DND-41 (cell line): ENCODE measurements around the gene CTSD.

ENCODE experiments used
- ATAC-seq: fragments of 200-7000 bp; cut with Tn5 transposase; 3 replicates; pipeline ENCODE4 v1.9.1; 2021; ENCODE audit warnings: low read depth; ENCODE audit not compliant: insufficient read depth
- DNase-seq: peaks from one replicate; pipeline ENCODE4 v3.0.0-alpha.2; 2020
- H2AFZ ChIP-seq: 2 replicates; pipeline ENCODE4 v1.6.0; 2012; ENCODE audit warnings: low read depth, low read length
- H3K27ac ChIP-seq: 2 replicates; pipeline ENCODE4 v1.5.1; 2012; ENCODE audit warnings: low read length, inconsistent platforms
- H3K27me3 ChIP-seq: fragments of 200-600 bp; sonication (generic); 2 replicates; pipeline ENCODE4 v1.6.0; 2012; ENCODE audit warnings: low read length, mild to moderate bottlenecking, inconsistent platforms; ENCODE audit not compliant: insufficient read depth, poor library complexity
- H3K36me3 ChIP-seq: 2 replicates; pipeline ENCODE4 v1.5.1; 2012; ENCODE audit warnings: low read length, inconsistent platforms; ENCODE audit not compliant: insufficient read depth
- H3K4me1 ChIP-seq: 2 replicates; pipeline ENCODE4 v1.5.1; 2012; ENCODE audit warnings: mild to moderate bottlenecking, low read length; ENCODE audit not compliant: insufficient read depth
- H3K4me2 ChIP-seq: 2 replicates; pipeline ENCODE4 v1.6.0; 2012; ENCODE audit warnings: mild to moderate bottlenecking, moderate library complexity, low read length, inconsistent platforms; ENCODE audit not compliant: insufficient read depth
- H3K4me3 ChIP-seq, 2 experiments: fragments of 200-600 bp in 1 of 2; shearing (Covaris generic) in 1 of 2; 2 replicates each; pipeline ENCODE4 v1.5.1; 2012 to 2016; ENCODE audit warnings: inconsistent platforms in 2 of 2, low read length in 2 of 2, mild to moderate bottlenecking in 2 of 2, low read depth in 1 of 2, moderate library complexity in 1 of 2
- H3K79me2 ChIP-seq: 2 replicates; pipeline ENCODE4 v1.6.0; 2012; ENCODE audit warnings: low read length, inconsistent platforms; ENCODE audit not compliant: insufficient read depth
- H3K9ac ChIP-seq: 2 replicates; pipeline ENCODE4 v1.6.0; 2012; ENCODE audit warnings: low read depth, mild to moderate bottlenecking, inconsistent platforms, low read length, moderate library complexity
- H3K9me3 ChIP-seq: 2 replicates; pipeline ENCODE4 v1.5.1; 2012; ENCODE audit warnings: low read length, moderate library complexity, mild to moderate bottlenecking, inconsistent platforms; ENCODE audit not compliant: insufficient read depth, severe bottlenecking
- H4K20me1 ChIP-seq: 2 replicates; pipeline ENCODE4 v1.6.0; 2012; ENCODE audit warnings: low read length; ENCODE audit not compliant: insufficient read depth
- EZH2 ChIP-seq: IDR thresholded peaks from 3 replicates; pipeline ENCODE4 v1.6.1; 2012; ENCODE audit warnings: borderline replicate concordance, low read depth, mild to moderate bottlenecking, moderate library complexity, low read length, inconsistent platforms; ENCODE audit not compliant: severe bottlenecking
- TF ChIP-seq, protein P1 (sequence below): IDR thresholded peaks from 2 replicates; pipeline ENCODE4 v1.5.1; 2012; ENCODE audit warnings: borderline replicate concordance, low read length, moderate library complexity, mild to moderate bottlenecking; ENCODE audit not compliant: poor library complexity, severe bottlenecking; ENCODE audit errors: extremely low read depth

CTSD gene

DNA sequence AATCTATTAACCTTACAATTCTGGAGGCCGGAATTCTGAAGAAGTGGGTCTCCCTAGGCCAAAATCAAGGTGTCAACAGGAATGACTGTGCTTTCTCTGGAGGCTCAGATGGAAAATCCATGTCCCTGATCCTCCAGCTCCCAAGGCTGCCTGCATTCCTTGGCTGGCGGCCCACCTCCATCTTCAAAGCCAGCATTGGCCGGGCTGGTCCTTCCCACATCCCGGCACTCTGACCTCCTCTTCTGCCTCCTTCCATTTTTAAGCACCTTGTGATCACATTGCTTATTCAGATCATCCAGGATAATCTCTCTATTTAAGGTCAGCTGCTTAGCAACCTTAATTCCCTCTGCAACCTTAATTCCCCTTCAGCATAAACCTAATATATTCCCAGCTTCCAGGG, 22.7 kb upstream of the CTSD start:
- no peaks in the 10 kb centered on the region for H4K20me1 ChIP-seq
- ATAC-seq (no peak), DNase-seq (no peak)
- no peaks in the 10 kb centered on the region for H3K4me1 ChIP-seq
- no peaks in the 10 kb centered on the region for H3K9me3 ChIP-seq
- H2AFZ ChIP-seq: no peak overlapping the region
- no peaks in the 10 kb centered on the region for H3K36me3 ChIP-seq
- H3K9ac ChIP-seq: no peak overlapping the region
- H3K27me3 ChIP-seq: no peaks in the 10 kb centered on the region
- no peak overlapping the region for H3K4me2 ChIP-seq
- no peaks in the 10 kb centered on the region for H3K79me2 ChIP-seq
- TF ChIP-seq, protein P1, sequence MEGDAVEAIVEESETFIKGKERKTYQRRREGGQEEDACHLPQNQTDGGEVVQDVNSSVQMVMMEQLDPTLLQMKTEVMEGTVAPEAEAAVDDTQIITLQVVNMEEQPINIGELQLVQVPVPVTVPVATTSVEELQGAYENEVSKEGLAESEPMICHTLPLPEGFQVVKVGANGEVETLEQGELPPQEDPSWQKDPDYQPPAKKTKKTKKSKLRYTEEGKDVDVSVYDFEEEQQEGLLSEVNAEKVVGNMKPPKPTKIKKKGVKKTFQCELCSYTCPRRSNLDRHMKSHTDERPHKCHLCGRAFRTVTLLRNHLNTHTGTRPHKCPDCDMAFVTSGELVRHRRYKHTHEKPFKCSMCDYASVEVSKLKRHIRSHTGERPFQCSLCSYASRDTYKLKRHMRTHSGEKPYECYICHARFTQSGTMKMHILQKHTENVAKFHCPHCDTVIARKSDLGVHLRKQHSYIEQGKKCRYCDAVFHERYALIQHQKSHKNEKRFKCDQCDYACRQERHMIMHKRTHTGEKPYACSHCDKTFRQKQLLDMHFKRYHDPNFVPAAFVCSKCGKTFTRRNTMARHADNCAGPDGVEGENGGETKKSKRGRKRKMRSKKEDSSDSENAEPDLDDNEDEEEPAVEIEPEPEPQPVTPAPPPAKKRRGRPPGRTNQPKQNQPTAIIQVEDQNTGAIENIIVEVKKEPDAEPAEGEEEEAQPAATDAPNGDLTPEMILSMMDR: no peak
- TF ChIP-seq EZH2: no peak
- H3K4me3 ChIP-seq: no peak overlapping the region
- H3K27ac ChIP-seq: no peak overlapping the region

DNA sequence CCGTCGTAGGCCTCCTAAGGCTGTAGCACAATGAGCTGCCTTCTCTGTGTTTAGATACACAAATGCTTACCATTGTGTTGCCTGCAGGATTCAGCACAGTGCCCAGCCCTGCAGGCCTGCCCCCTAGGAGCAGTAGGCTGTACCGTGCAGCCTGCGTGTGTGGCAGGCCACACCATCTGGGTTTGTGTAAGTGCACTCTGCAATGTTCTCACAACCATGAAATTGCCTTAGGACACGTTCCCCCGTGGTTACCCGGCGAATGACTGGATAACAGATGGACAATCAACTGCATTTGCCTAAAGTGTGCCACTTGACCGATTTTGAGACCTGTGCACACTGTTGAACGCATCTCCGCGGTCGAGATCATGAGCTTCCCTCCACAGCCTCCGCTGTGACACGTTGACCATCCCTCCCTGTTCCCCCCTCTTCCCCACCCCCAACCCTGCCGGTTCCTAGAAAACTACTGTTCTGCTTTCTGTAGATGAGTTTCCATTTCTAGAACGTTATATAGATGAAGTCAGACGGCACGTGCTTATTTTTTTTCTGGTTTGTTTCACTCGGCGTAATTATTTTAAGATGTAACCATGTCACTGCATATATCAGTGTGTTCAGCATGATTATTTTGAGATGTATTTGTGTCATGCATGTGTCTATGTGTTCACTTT, 22.2 kb upstream of the CTSD start:
- DNase-seq: no peak
- no peak overlapping the region for H3K9ac ChIP-seq
- no peak for ATAC-seq
- H3K27ac ChIP-seq: no peak overlapping the region
- no peak overlapping the region for H3K4me2 ChIP-seq
- no peaks in the 10 kb centered on the region for H3K9me3 ChIP-seq
- H3K79me2 ChIP-seq: no peaks in the 10 kb centered on the region
- H2AFZ ChIP-seq: no peak overlapping the region
- no peaks in the 10 kb centered on the region for H3K27me3 ChIP-seq
- H3K4me3 ChIP-seq: no peak overlapping the region
- no peaks in the 10 kb centered on the region for H3K4me1 ChIP-seq
- H3K36me3 ChIP-seq: no peaks in the 10 kb centered on the region
- TF ChIP-seq, protein P1: no peak
- TF ChIP-seq EZH2: no peak
- no peaks in the 10 kb centered on the region for H4K20me1 ChIP-seq

DNA sequence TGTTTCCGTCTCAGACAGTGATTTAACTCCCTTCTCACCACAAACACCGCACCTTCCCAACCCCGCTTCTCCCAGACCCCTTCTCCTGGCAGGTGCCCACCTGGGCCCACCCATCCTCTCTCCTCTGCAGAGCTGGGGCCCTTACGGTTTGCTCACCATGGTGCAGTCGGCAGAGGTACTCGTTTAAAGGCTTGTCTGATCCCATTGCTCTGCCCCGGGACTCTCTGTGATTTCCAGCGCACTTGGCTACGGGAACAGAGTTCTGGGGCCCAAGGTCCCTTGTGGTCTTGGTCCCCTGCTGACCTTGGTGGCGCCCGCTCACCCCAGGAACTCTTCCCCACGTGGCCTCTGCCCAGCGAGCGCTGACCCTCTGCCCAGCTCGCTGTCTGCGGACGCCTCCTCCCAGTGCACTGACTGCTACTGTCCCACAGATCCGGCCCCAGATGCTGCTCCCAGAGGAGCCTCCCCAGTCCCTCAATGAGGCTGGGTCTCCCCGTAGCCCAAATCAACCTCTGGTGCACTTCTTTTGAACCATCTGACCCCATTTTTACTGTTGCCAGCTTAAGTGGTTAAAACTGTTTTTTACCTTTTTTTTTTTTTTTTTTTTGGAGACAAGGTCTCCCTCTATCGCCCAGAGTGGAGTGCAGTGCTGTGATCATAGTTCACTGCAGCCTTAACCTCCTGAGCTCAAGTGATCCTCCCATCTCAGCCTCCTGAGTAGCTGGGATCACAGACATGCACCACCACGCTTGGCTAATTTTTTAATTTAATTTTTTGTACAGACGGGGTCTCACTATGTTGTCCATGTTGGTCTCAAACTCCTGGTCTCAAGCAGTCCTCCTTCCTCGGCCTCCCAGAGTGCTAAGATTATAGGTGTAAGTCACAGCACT, 21.3 kb upstream of the CTSD start:
- no peak overlapping the region for H3K9ac ChIP-seq
- no peaks in the 10 kb centered on the region for H3K27me3 ChIP-seq
- H4K20me1 ChIP-seq: no peaks in the 10 kb centered on the region
- no peak overlapping the region for H3K4me3 ChIP-seq
- H3K4me1 ChIP-seq: no peaks in the 10 kb centered on the region
- no peaks in the 10 kb centered on the region for H3K9me3 ChIP-seq
- H2AFZ ChIP-seq: no peak overlapping the region
- ATAC-seq: no peak
- no peak overlapping the region for H3K4me2 ChIP-seq
- H3K79me2 ChIP-seq: no peaks in the 10 kb centered on the region
- TF ChIP-seq EZH2: no peak
- TF ChIP-seq, protein P1: no peak
- DNase-seq: no peak
- H3K27ac ChIP-seq: no peak overlapping the region
- no peaks in the 10 kb centered on the region for H3K36me3 ChIP-seq
